ENCODE measurements around the gene NFKB1. TPM values are rescaled to one million over a fixed set of nuclear protein-coding genes. Genes with fewer than 3 reads are reported as not detected.

The NFKB1 gene
- total and polyA plus RNA-seq, 10 of the 15 experiments (the other 5 are each of a cell fraction or from before 2014, with no cell fraction given) = 8.7 to 110 (median 57.3) TPM

GRCh38 chr4:102524691-102525090 lies 23.5 kb downstream of the NFKB1 start:
- no peak overlapping the region for H3K4me2 ChIP-seq (ENCODE audit: control insufficient read depth, insufficient read depth)
- RAD21 ChIA-PET (ENCODE audit: unreplicated experiment) = interaction anchor here (1.3 kb wide), 1 partner anchor 22 kb away, joined by 3 read pairs; no protein-coding TSS in a partner anchor
- SMC1A ChIA-PET (ENCODE audit: uncharacterized antibody, unreplicated experiment) = interaction anchor here (0.5 to 5.9 kb wide), 12 partner anchors 8 to 312 kb away, joined by 3 to 42 read pairs (median 4); no protein-coding TSS in a partner anchor
- POLR2A ChIA-PET = interaction anchor here (1.1 to 1.3 kb wide), 2 partner anchors 14 to 25 kb away, joined by 3 to 5 read pairs; no protein-coding TSS in a partner anchor
- H2AFZ ChIP-seq (ENCODE audit: control insufficient read depth, low read depth, low read length) = no peak overlapping the region
- in situ Hi-C loops (cut with MboI) = no loop called here
- DNase-seq (ENCODE audit: low read depth, low spot score) (no peak), FAIRE-seq (no peak), ATAC-seq (no peak)
- no peak overlapping the region for H3K4me3 ChIP-seq
- H3K36me3 ChIP-seq (ENCODE audit: control insufficient read depth in 2 of 2, insufficient read depth in 2 of 2, low read length in 1 of 2) = peaks cover 2 to 9% of the 10 kb centered on the region in 2 experiments; a peak in 3 of 4 replicates
- no peaks in the 10 kb centered on the region for H3K9me3 ChIP-seq (replicated peaks; ENCODE audit: control insufficient read depth, insufficient read depth, low read length)
- H3K27ac ChIP-seq (ENCODE audit: control insufficient read depth, insufficient read depth) = no peak overlapping the region
- peaks cover 24% of the 10 kb centered on the region for H3K4me1 ChIP-seq (ENCODE audit: control insufficient read depth, insufficient read depth, low read length)
- no peaks in the 10 kb centered on the region for H3K27me3 ChIP-seq (replicated peaks in 1 of 2; ENCODE audit: control insufficient read depth in 2 of 2, insufficient read depth in 2 of 2, low read length in 1 of 2)
- intact Hi-C loops (cut with micrococcal nuclease; ENCODE audit: unreplicated experiment) = no loop called here
- WGBS (ENCODE audit: insufficient coverage, insufficient replicate concordance, low lambda C conversion rate, missing lambda C conversion rate) = 90% methylated on average over 7 of the region's 7 CpGs
- H4K20me1 ChIP-seq (ENCODE audit: control insufficient read depth, insufficient read depth) = peaks cover 3% of the 10 kb centered on the region; the same call in 1 of the 2 replicates
- peaks cover 95% of the 10 kb centered on the region for H3K79me2 ChIP-seq (ENCODE audit: control insufficient read depth, insufficient read depth, low read length)
- H3K9ac ChIP-seq (ENCODE audit: control insufficient read depth, insufficient read depth, low read length) = no peak overlapping the region
- CTCF ChIA-PET = interaction anchor here (1.5 to 1.8 kb wide), 2 partner anchors 10 to 19 kb away, joined by 7 read pairs; no protein-coding TSS in a partner anchor
- no TSS peak for BruUV-seq (replicated peaks)
- TF ChIP-seq LARP7 (IDR thresholded peaks at IDR 0.05) (no peak), ZBTB4 (CRISPR knock-in tag; IDR thresholded peaks at IDR 0.05) (no peak), KLF5 (IDR thresholded peaks at IDR 0.05; ENCODE audit: partially characterized antibody) (no peak), EZH2 (IDR thresholded peaks at IDR 0.05; ENCODE audit: borderline replicate concordance, control insufficient read depth, low read depth, low read length) (no peak), NFXL1 (IDR thresholded peaks at IDR 0.05; ENCODE audit: borderline replicate concordance) (no peak), EGR1 (IDR thresholded peaks at IDR 0.05; ENCODE audit: borderline replicate concordance in 1 of 2, low read depth in 2 of 2, low read length in 2 of 2) (no peak), ZNF217 (IDR thresholded peaks at IDR 0.05) (no peak), RELB (IDR thresholded peaks at IDR 0.05; ENCODE audit: low read depth) (no peak), YBX1 (IDR thresholded peaks at IDR 0.05) (no peak), RB1 (IDR thresholded peaks at IDR 0.05; ENCODE audit: borderline replicate concordance) (no peak), HDGF (IDR thresholded peaks at IDR 0.05) (no peak), ZNF592 (IDR thresholded peaks at IDR 0.05) (no peak), TBL1XR1 (IDR thresholded peaks at IDR 0.05; ENCODE audit: low read depth, low read length) (no peak), JUNB (IDR thresholded peaks at IDR 0.05) (no peak), PKNOX1 (IDR thresholded peaks at IDR 0.05) (no peak)
